ENCODE measurements around the gene P3H3. TPM values are rescaled to one million over a fixed set of nuclear protein-coding genes. Genes with fewer than 3 reads are reported as not detected.

Gene P3H3
- total and polyA plus RNA-seq, 2 of the 4 experiments (the other 2 are of a cell fraction), result 27.8 to 83.9 TPM

GRCh38 chr12:6829536-6830220, 1.5 kb downstream of the P3H3 start:
- peaks cover 17 to 76% of the 10 kb centered on the region in 2 experiments for H3K79me1 ChIP-seq (ENCODE audit: low read depth in 1 of 2, low read length in 2 of 2)
- peak overlapping the region; percentile 95 for H4K91ac ChIP-seq (ENCODE audit: insufficient read depth, low read depth, low read length)
- H3K14ac ChIP-seq (replicated peaks; ENCODE audit: low read depth, low read length), result peak overlapping the region; percentile 99
- peak overlapping the region; percentile 91 for H3K56ac ChIP-seq (ENCODE audit: extremely low read depth, insufficient read depth, low read length)
- peak overlapping the region; percentile 78 to 97 for H4K8ac ChIP-seq (ENCODE audit: low read depth in 2 of 2, low read length in 2 of 2)
- peaks cover 6% of the 10 kb centered on the region for H3K9me1 ChIP-seq (ENCODE audit: insufficient read depth, low read length)
- peak overlapping the region; percentile 97 for H3K23ac ChIP-seq (ENCODE audit: low read depth, low read length)
- no peaks in the 10 kb centered on the region for H3K9me3 ChIP-seq (ENCODE audit: control insufficient read depth, insufficient read depth, low read length)
- H3K4ac ChIP-seq (ENCODE audit: low read depth, low read length), result peak overlapping the region; percentile 97
- H2AK5ac ChIP-seq (ENCODE audit: low read depth, low read length), result peak overlapping the region; percentile 94
- H2AK9ac ChIP-seq (replicated peaks; ENCODE audit: low read depth, low read length, poor library complexity), result peak overlapping the region; percentile 92
- peak overlapping the region; percentile 88 for H4K5ac ChIP-seq (ENCODE audit: low read depth, low read length)
- H2BK120ac ChIP-seq (ENCODE audit: low read depth, low read length), result peak overlapping the region; percentile 49; the same call in 1 of the 2 replicates
- H2AFZ ChIP-seq (replicated peaks; ENCODE audit: low read length, poor library complexity), result peak overlapping the region; percentile 92
- ATAC-seq (ENCODE audit: low read depth) (peak; percentile 28), DNase-seq (peak; percentile 43)
- peak overlapping the region; percentile 49; the same call in 1 of the 2 replicates for H2BK20ac ChIP-seq (ENCODE audit: low read depth, low read length)
- peak overlapping the region; percentile 85 for H3K4me2 ChIP-seq (ENCODE audit: low read depth, low read length)
- H3K4me3 ChIP-seq (ENCODE audit: insufficient read depth, low read depth, low read length), result peak overlapping the region; percentile 91
- no TSS peak for BruUV-seq (replicated peaks)
- H2BK5ac ChIP-seq (ENCODE audit: low read depth, low read length, poor library complexity, severe bottlenecking), result peak overlapping the region; percentile 89
- in situ Hi-C loops (cut with MboI; ENCODE audit: low sequenced_read_pairs), result loop anchor here (5.0 to 10.0 kb wide), 2 partner anchors 77 to 215 kb away; partner anchors contain the start of gene MLF2
- TF ChIP-seq RCOR1 (IDR thresholded peaks at IDR 0.05; ENCODE audit: insufficient replicate concordance, low read length) (no peak), FOS (IDR thresholded peaks at IDR 0.05; ENCODE audit: low read depth, low read length) (no peak), BHLHE40 (IDR thresholded peaks at IDR 0.05; ENCODE audit: low read depth, low read length) (no peak), CEBPB (IDR thresholded peaks at IDR 0.05; ENCODE audit: low read depth, low read length) (no peak), MAZ (IDR thresholded peaks at IDR 0.05; ENCODE audit: borderline replicate concordance, low read depth, low read length) (no peak), CHD1 (IDR thresholded peaks at IDR 0.05; ENCODE audit: low read depth, low read length) (no peak), POLR2A (IDR thresholded peaks at IDR 0.05; ENCODE audit: low read depth, low read length) (peak; percentile 57; the same call in 1 of the 2 replicates), RFX5 (IDR thresholded peaks at IDR 0.05; ENCODE audit: low read depth, low read length) (no peak), NFE2L2 (IDR thresholded peaks at IDR 0.05; ENCODE audit: low read depth, low read length) (no peak), USF2 (IDR thresholded peaks at IDR 0.05; ENCODE audit: low read depth, low read length) (no peak), SMC3 (IDR thresholded peaks at IDR 0.05; ENCODE audit: low read depth, low read length) (no peak), ELK1 (IDR thresholded peaks at IDR 0.05; ENCODE audit: borderline replicate concordance, low read depth, low read length) (no peak), CTCF (conservative IDR thresholded peaks at IDR 0.05; ENCODE audit: low read depth, low read length) (peak; percentile 13; the same call in 1 of the 2 replicates), RAD21 (IDR thresholded peaks at IDR 0.05; ENCODE audit: low read length) (no peak)
- WGBS, 2 experiments (ENCODE audit: extremely low coverage in 2 of 2, insufficient read length in 1 of 2), result 74% methylated on average over 3 of the region's 19 CpGs; no CpG with 5 or more reads in 1 of the 2 experiments
- peak overlapping the region; percentile 96 for H3K27ac ChIP-seq (ENCODE audit: insufficient read depth, low read length)
- H2BK15ac ChIP-seq (ENCODE audit: low read depth, low read length), result 0 out of 3 replicates have a peak overlapping the region, but pooled peaks have one; percentile 47
- ChIA-PET POLR2A (ENCODE audit: unreplicated experiment) (interaction anchor here (0.6 to 1.4 kb wide), 4 partner anchors 21 to 103 kb away, joined by 3 to 5 read pairs (median 4); partner anchors contain the start of genes CDCA3 and TPI1), CTCF (no interaction called here)
- dilution Hi-C loops (cut with HindIII; ENCODE audit: low sequenced_read_pairs, unreplicated experiment), result no loop called here
- H3K36me3 ChIP-seq (ENCODE audit: control insufficient read depth, insufficient read depth, low read length), result peaks cover 31% of the 10 kb centered on the region
- peak overlapping the region; percentile 87 for H3K18ac ChIP-seq (ENCODE audit: low read depth, low read length)
- H3K27me3 ChIP-seq (ENCODE audit: control insufficient read depth, insufficient read depth, low read length), result no peaks in the 10 kb centered on the region
- intact Hi-C loops (cut with micrococcal nuclease), result loop anchor here (5.0 kb wide), 1 partner anchor 142 kb away; the partner anchor contains the start of gene ZNF384
- H3K4me1 ChIP-seq (ENCODE audit: control insufficient read depth, insufficient read depth, low read length), result peaks cover 15% of the 10 kb centered on the region
- H4K20me1 ChIP-seq (ENCODE audit: insufficient read depth, low read length), result peaks cover 9% of the 10 kb centered on the region
- peak overlapping the region; percentile 92 for H3K9ac ChIP-seq (ENCODE audit: low read depth, low read length)
